Middle frontal gyrus (tissue), 1 donor: Measurements from ENCODE around the gene TFCP2L1.
"Not testable (repeated sequence)": the region's sequence is repeated elsewhere in the genome, so short reads cannot be mapped to it uniquely, and the experiment has no call there.

ENCODE experiments used
- DNase-seq: peaks from one replicate; pipeline ENCODE4 v3.0.0-alpha.2; 2015; ENCODE audit warnings: low spot score; ENCODE audit errors: extremely low spot score

Gene TFCP2L1, protein sequence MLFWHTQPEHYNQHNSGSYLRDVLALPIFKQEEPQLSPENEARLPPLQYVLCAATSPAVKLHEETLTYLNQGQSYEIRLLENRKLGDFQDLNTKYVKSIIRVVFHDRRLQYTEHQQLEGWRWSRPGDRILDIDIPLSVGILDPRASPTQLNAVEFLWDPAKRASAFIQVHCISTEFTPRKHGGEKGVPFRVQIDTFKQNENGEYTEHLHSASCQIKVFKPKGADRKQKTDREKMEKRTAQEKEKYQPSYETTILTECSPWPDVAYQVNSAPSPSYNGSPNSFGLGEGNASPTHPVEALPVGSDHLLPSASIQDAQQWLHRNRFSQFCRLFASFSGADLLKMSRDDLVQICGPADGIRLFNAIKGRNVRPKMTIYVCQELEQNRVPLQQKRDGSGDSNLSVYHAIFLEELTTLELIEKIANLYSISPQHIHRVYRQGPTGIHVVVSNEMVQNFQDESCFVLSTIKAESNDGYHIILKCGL

DNA sequence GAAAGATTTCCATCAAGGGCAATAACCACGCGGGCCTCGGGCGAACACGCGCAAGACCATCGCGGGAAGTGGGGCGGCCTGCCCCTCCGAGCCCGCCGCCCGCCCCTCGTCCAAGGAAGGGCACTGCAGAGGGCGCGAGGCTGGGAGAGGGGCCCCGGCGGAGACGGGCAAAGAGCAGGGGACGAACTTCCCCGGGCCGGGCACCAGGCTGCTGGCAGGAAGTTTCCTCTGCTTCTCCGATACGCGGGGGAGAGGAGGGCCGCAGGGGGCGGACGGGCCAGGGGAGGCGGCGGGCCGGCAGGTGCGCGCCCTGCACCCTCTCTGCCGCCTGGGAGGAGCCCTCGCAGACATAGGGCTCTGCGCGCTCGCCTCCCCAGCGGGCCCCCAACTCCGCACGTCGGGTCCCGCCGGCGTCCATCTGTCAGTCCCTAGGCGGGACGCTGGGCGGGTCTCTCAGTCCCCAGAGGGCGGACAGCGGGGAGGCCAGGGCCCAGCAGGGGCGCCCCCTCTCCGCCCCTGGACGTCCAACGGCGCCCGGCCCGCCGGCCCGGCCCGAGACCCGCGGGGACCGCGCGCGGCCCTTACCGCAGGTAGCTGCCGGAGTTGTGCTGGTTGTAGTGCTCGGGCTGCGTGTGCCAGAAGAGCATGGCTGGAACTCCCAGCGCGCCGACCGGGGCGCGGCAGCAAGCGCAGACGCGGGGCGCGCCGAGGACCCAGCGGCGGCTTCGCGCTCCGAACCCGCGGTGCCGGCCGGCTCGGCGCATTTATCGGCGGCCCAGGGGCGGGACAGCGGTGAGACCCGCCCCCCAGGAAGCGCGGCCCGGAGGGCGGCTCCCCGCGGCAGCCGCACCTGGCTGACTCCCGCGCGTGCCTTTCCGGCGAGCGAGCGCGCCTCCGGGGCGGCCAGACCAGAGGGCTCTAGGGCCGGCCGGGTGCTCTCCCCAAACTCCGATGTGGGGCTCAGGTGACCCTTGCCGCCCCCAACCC is at the start of gene TFCP2L1:
TSS of gene TFCP2L1 (minus strand) at position 740 of the 987 bp plus-strand sequence. CDS start at position 647, 93 bp downstream.
- no peak for DNase-seq

DNA sequence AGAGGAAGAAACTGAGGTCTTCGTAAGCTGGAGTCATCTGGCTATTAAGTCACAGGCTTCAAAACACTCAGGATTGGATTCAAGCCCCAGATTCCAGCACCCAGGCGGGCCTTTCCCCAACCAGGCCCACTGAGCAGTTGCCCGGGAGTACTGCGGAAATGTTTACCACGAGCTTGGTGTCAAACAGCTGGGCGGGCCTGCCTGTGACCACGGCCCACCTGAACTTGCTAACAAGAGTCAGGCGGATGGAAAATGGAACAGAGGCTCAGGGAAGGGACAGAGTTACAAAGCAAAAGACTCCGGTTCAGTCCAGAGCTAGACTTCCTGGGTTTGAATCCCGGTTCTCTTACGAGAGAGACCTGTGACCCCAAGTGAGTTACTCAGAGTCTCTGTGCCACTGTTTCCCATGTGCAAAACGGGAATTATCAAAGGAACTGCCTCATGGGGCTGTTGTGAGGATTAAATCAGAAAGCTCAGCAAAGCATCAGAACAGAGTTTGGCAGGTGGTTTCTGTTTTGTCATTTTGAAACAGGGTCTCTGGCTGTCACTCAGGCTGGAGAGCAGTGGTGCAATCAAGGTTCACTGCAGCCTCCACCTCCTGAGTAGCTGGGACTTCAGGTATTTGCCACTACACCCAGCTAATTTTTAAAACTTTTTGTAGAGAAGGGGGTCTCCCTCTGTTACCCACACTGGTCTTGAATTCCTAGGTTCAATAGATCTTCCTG is 49.0 kb upstream of the TFCP2L1 start:
- no peak for DNase-seq

DNA sequence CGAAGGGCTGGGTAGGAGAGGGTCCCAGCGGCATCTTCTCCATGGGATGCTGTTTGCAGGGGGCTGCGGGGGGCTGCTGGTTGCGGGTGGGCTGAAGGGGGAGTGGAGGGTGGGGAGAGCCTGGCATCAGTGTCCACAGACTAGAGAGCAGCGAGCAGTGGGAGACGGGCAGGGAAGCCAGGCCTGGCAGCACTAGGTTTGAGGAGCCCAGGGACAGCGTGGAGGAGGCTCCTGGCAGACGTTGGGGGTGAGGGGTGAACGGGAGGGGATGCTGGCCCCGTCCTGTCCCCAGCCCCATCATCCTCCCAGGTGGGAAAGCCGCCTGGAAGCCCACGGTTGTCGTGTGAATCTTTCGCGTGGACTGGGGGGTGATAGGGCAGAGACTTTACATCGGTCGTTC is 48.2 kb upstream of the TFCP2L1 start:
- DNase-seq: no peak

DNA sequence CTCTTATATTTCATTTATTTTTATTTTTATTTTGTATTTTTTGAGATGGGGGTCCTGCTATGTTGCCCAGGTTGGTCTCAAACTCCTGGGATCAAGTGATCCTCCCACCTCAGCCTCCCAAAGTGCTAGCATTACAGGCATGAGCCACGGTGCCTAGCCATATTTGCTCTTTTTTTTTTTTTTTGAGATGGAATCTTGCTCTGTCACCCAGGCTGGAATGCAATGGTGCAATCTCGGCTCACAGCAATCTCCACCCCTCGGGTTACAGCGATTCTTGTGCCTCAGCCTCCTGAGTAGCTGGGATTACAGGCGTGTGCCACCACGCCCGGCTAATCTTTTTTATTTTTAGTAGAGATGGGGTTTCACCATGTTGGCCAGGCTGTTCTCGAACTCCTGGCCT is 46.3 kb upstream of the TFCP2L1 start:
- not testable (repeated sequence) for DNase-seq

DNA sequence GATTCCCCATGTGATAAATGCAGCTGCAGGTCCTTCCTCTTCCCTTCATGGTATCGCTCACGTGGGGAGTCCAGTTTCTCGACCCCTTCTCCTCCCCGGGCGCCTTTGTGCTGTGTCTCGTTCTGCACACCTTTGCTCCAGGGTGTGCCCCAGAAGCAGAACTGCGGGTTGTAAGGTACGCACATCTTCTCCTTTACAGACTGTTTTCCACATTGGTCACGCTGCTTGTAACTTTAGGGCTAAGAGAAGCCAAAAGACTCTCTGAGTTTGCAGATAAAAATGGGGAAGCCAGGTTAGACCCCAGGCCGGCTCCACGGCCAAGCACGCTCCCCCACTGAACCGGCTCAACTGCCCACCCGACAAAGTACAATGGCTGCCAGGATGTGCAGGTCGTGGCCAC is 45.9 kb upstream of the TFCP2L1 start:
- no peak for DNase-seq

DNA sequence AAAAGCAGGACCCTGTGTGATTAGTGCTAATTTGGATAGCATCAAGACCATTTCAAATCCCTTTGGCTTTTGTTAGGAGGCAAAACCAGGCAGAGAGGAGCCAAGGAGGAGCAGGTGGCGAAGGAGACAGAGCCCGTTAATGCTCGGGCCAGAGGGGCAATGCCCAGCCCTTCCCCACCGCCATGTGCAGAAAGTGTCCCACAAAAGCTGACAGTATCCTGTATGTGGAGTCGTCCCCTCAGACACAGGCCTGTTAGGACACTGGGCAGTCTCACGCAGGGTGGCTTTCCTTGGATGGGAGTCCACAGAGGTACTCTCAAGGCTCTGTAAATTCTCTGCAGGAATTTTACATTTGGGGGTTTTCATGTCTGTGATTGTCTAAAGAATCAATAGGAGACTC is 44.8 kb upstream of the TFCP2L1 start:
- DNase-seq: no peak

DNA sequence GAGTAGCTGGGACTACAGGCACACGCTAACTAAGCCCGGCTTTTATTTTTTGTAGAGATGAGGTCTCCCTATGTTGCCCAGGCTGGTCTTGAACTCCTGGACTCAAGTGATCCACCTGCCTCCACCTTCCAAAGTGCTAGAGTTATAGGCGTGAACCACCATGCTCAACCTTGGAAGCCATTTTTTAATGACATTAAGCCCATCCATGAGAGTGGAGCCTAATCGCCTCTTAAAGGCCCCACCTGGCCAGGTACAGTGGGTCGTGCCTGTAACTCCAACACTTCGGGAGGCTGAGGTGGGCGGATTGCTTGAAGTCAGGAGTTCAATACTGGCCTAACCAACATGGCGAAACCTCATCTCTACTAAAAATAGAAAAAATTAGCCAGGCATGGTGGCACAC is 41.6 kb upstream of the TFCP2L1 start:
- DNase-seq: no peak

DNA sequence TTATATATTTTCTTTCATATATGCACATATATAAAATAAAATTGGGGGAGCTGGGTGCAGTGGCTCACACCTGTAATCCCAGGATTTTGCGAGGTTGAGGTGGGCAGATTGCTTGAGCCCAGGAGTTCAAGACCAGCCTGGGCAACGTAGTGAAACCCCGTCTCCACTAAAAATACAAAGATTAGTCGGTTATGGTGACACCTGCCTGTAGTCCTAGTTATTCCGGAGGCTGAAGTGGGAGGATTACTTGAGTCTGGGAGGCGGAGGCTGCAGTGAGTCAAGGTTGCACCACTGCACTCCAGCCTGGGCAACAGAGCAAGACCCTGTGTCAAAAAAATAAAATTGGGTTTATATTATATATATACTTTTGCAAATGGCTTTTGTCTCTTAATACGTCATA is 39.6 kb upstream of the TFCP2L1 start:
- no peak for DNase-seq

DNA sequence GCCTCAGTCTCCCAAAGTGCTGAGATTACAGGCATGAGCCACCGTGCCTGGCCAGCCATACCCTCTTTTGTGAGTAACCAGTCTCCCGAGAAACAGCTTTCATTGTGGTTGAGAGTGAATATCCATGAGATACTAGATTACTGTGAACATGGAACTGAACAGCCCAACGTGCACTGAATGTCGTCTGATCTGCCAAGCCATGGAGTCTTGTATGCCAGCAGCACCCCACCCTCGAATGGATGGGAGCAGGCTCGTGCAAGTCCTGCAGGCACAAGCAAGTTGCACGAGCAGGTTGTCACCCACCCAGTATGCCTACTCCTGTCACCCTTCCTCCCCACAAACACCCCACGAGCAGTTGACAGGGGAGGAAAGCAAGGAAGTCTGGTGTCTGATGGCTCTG is 36.5 kb upstream of the TFCP2L1 start:
- no peak for DNase-seq

DNA sequence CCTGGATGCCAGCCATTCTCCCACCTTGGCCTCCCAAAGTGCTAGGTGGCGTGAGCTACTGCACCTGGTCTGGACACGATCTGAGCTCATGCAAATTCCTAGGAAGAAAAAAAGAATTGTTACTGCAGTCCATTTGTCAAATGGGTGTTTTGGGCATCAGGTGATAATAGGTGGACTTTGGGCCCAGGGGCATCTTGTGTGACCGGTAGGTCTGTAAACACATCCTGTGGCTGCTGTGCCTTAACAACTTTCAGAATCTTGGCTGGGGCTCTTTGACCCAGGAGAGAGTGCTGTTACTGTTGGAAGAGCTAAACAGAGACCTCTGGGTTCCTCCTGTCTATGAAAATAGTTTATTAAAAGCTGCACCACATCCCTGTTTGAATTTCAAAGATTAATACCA is 34.9 kb upstream of the TFCP2L1 start:
- DNase-seq: no peak

DNA sequence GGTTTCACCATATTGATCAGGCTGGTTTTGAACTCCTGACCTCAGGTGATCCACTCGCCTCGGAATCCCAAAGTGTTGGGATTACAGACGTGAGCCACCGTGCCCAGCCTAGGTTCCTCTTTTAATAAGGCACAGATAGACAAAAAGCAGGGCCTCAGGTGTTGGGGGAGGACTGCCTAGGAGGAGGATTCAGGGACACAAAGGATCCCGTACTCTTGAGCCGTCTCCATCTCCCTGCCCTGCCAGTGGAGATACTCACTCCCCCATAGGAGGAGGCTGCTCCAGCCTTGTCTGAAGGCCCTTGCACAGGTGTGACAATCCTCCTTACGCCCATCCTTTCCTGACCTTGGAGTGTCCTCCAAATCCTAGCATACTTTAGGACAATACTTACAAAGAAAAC is 32.0 kb upstream of the TFCP2L1 start:
- no peak for DNase-seq

DNA sequence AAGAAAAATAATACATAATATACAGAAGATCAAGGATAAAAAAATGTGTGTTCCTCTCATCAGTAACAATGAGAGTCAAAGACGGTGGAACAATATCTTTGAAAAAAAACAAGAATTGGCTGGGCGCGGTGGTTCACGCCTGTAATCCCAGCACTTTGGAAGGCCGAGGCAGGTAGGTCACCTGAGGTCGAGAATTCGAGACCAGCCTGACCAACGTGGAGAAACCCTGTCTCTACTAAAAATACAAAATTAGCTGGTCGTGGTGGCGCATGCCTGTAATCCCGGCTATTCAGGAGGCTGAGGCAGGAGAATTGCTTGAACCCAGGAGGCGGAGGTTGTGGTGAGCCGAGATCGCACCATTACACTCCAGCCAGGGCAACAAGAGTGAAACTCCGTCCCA is 28.7 kb upstream of the TFCP2L1 start:
- not testable (repeated sequence) for DNase-seq

DNA sequence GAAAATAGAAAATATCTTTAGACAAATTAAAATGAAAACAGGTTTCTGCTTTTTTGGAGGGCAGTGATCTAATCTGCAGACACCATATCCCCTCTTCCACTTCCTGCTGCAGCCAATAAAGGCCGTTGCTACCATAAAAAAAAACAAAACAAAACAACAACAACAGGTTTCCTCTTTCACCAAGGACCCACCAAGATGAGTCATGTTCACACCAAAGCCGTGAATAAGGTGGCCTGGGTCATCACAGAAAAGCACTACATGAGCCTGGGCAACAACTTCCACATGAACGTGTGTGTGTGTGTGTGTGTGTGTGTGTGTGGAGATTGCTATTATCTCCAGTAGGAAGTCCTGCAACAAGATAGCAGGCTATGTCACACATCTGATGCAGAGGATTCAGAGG is 24.8 kb upstream of the TFCP2L1 start:
- no peak for DNase-seq

DNA sequence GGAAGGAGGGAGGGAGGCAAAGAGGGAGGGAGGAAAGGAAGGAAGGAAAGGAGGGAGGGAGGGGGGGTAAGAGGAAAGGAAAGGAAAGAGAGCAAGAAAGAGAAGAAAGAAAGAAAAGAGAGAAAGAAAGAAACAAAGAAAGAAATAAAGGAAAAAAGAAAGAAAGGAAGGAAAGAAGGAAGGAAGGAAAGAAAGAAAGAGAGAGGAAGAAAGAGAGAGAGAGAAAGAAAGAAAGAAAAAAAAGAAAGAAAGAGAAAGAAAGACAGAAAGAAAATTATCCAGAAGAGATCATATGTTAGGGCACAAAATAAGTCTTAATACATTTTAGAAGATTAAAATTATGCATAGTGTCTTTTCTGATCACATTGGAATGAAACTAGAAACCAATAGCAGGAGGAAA is 24.3 kb upstream of the TFCP2L1 start:
- DNase-seq: no peak

DNA sequence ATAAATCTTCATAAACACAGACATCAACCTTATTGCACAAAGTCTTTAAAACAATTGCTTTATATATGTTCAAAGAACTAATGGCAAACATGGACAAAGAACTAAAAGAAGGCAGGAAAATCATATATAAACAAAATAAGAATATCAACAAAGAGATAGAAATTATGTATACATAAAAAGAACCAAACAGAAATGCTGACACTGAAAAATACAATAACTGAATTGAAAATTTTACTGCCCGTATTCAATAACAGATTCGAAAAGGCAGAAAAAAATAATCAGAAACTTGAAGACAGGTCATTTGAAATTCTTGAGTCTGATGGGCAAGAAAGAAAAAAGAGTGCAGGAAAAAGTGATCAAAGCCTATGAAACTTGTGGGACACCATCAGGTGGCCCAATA is 22.0 kb upstream of the TFCP2L1 start:
- DNase-seq: no peak

DNA sequence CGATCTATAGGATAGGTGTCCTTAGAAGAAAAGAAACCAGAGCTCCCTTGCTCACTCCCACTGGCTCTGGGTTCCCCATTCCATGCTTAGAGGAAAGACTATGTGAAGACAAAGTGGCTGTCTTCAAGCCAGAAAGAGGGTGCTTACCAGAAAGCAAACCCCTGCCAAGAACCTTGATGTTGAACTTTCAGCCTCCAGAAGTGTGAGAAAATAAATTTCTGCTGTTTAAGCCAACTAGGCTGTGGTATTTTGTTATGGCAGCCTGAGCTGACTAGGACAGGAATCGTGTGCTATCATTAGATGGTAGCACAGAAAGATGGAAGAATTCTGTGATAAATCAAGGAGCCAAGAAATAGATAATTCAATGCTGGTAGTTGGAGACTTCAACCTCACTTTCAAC is 19.9 kb upstream of the TFCP2L1 start:
- DNase-seq: no peak

DNA sequence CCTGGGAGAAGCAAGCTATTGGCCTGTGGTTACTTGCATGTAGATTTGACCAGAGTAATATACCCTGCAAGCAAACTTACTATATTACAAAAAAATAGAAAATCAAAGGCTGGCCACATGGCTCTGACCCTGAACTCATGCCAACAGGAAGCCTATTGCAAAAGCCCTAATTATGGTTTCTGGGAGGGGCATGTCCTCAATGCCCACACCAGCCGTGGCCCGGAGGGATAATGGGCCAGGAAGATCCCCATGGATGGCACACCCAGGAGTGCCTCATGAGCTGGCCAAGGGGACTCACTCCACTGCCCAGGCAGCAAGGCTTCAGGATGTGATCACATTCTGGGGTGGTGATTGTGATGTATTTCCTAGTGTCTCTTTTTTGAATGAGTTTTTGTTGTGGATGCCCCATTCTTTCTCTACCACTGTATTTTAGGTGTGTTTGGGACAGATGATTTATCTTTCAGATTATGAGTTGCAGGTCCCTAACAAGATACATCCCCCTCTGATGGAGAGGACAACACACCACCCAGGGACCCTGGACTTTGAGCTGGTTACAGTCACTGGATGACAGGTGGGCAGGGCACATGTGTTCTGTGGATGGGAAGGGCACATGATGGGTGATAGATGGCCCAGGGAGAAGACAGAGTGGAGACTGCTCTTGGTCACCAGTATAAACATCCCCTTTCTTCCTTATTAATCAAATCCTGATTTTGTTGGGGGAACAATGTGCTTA is 18.7 kb upstream of the TFCP2L1 start:
- DNase-seq: no peak

DNA sequence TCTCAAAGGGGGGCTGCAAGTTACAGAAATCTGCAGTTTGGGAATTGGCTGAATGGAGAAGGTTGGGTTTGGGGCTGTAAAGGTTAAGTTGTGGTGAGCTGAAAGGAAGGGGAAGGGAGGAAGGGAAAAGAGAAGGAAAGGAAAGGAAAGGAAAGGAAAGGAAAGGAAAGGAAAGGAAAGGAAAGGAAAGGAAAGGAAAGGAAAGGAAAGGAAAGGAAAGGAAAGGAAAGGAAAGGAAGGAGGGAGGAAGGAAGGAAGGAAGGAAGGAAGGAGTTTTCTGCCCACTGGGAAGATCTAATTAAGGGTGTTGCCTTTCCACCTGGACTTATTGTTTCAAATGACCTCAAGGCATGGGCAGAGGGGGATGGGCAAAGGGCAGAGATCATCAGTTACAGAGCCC is 16.2 kb upstream of the TFCP2L1 start:
- DNase-seq: not testable (repeated sequence)

DNA sequence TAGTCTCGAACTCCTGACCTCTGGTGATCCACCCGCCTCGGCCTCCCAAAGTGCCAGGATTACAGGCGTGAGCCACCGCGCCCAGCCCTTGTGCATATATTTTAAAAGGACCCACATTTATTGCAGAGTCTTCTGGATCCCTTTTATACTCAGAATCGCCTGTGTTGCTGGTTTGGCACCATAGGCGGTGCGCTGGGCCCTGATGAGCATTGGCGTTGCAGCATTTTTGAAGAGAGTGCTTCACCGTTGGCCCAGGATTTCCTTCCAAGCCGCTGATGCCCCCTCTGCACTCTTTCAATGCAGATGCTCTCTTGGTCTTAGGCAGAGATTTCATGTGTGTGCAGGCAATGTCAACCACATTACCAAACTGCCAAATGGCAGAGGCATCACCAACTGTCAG is 13.5 kb upstream of the TFCP2L1 start:
- no peak for DNase-seq

DNA sequence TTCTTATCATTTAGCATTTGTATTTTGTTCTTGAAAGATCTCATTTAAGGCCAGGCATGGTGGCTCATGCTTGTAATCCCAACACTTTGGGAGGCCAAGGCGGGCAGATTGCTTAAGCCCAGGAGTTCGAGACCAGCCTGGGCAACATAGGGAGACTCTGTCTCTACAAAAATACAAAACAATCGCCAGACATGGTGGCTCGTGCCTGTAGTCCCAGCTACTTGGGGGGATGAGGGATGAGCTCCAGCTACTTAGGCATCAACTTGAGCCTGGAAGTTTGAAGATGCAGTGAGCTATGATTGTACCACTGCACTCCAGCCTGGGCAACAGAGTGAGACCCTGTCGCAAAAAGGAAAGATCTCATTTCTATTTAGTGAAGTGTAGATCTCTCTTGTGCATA is 12.9 kb upstream of the TFCP2L1 start:
- DNase-seq: not testable (repeated sequence)
